Lung (tissue), 12 donors: ENCODE results near the gene ARL14EP. TPM values are rescaled to one million over a fixed set of nuclear protein-coding genes. Genes with fewer than 3 reads are reported as not detected.

Experiments
- ATAC-seq: fragments of 200-7000 bp; cut with Tn5 transposase; one replicate; pipeline ENCODE4 v1.9.1; 2020; ENCODE audit warnings: moderate number of reproducible peaks; ENCODE audit not compliant: insufficient read depth, low FRiP score
- DNase-seq, 3 donors: peaks; one replicate each; pipeline ENCODE4 v3.0.0-alpha.2; 2013 to 2017
- H3K27ac ChIP-seq, 2 donors: one replicate each; pipeline ENCODE4 v1.5.1; 2013; ENCODE audit warnings: mild to moderate bottlenecking in 2 of 2, moderate library complexity in 2 of 2, control low read depth in 1 of 2, inconsistent platforms in 1 of 2, low read depth in 1 of 2, low read length in 1 of 2
- H3K27me3 ChIP-seq, 3 donors: one replicate each; pipeline ENCODE4 v1.5.1; 2013; ENCODE audit warnings: low read length in 2 of 3; ENCODE audit not compliant: control insufficient read depth in 3 of 3, insufficient read depth in 3 of 3
- H3K36me3 ChIP-seq, 4 donors: one replicate each; pipeline ENCODE4 v1.5.1; 2013; ENCODE audit warnings: low read length in 4 of 4, mild to moderate bottlenecking in 1 of 4, moderate library complexity in 1 of 4; ENCODE audit not compliant: control insufficient read depth in 4 of 4, insufficient read depth in 4 of 4
- H3K4me1 ChIP-seq, 5 donors: one replicate each; pipeline ENCODE4 v1.5.1; 2013; ENCODE audit warnings: low read length in 5 of 5, mild to moderate bottlenecking in 2 of 5, moderate library complexity in 1 of 5; ENCODE audit not compliant: control insufficient read depth in 5 of 5, insufficient read depth in 5 of 5
- H3K4me3 ChIP-seq: one replicate; pipeline ENCODE4 v1.5.1; 2013; ENCODE audit warnings: mild to moderate bottlenecking, control low read depth, moderate library complexity
- H3K9ac ChIP-seq, 2 donors: one replicate each; pipeline ENCODE4 v1.5.1; 2013; ENCODE audit warnings: low read length in 2 of 2, control low read depth in 1 of 2; ENCODE audit not compliant: insufficient read depth in 1 of 2
- H3K9me3 ChIP-seq, 4 donors: one replicate each; pipeline ENCODE4 v1.5.1; 2013; ENCODE audit warnings: low read length in 3 of 4, mild to moderate bottlenecking in 1 of 4, moderate library complexity in 1 of 4; ENCODE audit not compliant: control insufficient read depth in 4 of 4, insufficient read depth in 3 of 4
- WGBS, 2 donors: extraction: QIAGEN DNeasy Blood & Tissue Kit; methylation state at CpG; one replicate each; pipeline ENCODE4 v1.1.7; 2013; 5-methylcytosine and 5-hydroxymethylcytosine counted together
- polyA plus RNA-seq, 2 donors: library from polyadenylated mRNA; stranded (reverse); fragments of 200-250 nt; gene quantifications; one replicate each; pipeline ENCODE4 v1.2.1, GENCODE V29; 2013
- total RNA-seq, 2 donors: library from RNA; depleted of rRNA in 1 of 2; stranded (reverse); fragments of >200 nt in 1 of 2; gene quantifications; one replicate each; pipeline ENCODE4 v1.2.1, GENCODE V29; 2014 to 2021
- TF ChIP-seq, protein P1 (sequence below): IDR thresholded peaks from 2 replicates; pipeline ENCODE4 v1.5.1; 2012; ENCODE audit warnings: mild to moderate bottlenecking; ENCODE audit errors: control extremely low read depth, extremely low read depth
- donor health status: control.
- donor health status: control.
- donor health status: Bipolar disorder and iron deficiency.
- donor health status: healthy.
- donor health status: DM: yes; HTN: yes; CAD: no.

The ARL14EP gene
- total and polyA plus RNA-seq, 4 donors = 8.3 to 29.4 (median 13.0) TPM

DNA sequence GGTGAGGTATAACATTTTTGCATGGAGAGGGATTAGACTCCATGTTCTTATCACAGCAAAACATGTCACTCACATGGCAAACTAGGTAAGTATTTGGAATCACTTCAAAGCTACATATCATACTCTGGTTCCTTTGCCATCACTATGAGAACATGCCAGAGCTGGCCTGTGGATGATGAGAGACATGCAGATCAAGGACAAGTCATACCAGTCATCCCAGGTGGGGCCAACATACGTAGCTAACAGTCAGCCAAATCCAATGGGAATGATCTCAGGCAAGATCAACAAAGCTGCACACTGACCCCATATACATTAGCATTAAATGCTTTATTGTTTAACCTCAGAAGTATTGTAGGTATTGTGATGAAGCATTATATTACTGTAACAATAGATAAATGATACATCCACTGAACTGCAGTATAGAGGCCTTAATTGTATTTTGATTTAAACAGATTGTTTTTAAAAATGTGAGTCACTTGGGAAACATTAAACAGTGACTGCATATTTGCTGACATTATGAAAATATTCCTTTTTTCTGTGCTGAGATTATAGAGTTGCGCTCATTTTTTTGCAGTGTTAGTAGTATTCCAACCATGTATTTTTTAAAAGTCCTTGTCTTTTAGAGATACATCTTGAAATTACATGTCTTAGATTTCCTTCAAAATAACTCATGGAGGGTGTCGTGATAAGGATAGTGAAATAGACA, 37.3 kb upstream of the ARL14EP start:
- H3K4me3 ChIP-seq = no peak overlapping the region
- no peak overlapping the region for H3K27ac ChIP-seq
- no peaks in the 10 kb centered on the region for H3K27me3 ChIP-seq
- H3K9ac ChIP-seq = no peak overlapping the region
- H3K36me3 ChIP-seq = no peaks in the 10 kb centered on the region
- H3K4me1 ChIP-seq = peaks cover 0 to 2% (median 0%) of the 10 kb centered on the region in 5 donors
- WGBS, 2 donors = 80 to 89% methylated on average over 3 of the region's 3 CpGs
- peaks cover 0 to 4% (median 0%) of the 10 kb centered on the region in 4 donors for H3K9me3 ChIP-seq
- DNase-seq = no peak
- no peak for ATAC-seq
- TF ChIP-seq, protein P1, sequence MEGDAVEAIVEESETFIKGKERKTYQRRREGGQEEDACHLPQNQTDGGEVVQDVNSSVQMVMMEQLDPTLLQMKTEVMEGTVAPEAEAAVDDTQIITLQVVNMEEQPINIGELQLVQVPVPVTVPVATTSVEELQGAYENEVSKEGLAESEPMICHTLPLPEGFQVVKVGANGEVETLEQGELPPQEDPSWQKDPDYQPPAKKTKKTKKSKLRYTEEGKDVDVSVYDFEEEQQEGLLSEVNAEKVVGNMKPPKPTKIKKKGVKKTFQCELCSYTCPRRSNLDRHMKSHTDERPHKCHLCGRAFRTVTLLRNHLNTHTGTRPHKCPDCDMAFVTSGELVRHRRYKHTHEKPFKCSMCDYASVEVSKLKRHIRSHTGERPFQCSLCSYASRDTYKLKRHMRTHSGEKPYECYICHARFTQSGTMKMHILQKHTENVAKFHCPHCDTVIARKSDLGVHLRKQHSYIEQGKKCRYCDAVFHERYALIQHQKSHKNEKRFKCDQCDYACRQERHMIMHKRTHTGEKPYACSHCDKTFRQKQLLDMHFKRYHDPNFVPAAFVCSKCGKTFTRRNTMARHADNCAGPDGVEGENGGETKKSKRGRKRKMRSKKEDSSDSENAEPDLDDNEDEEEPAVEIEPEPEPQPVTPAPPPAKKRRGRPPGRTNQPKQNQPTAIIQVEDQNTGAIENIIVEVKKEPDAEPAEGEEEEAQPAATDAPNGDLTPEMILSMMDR = no peak

DNA sequence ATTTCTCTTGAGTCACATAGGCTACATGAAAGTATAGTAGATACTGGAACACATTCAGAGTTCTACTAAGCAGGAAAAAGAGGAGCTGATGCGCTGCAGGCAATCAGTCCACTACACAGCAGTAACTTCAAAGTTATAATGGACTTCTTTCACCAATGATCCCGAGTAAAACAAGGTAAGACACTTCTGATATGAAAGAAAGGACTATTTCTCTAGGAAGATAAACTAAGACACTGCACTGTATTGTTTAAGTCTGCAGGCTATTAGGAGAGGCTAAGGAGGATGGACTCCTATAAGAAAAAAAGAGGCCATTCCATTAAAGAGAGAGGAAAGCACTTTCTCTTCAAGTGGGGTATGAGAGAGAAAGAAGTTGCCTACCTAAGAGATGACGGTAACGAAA, 31.6 kb upstream of the ARL14EP start:
- Histone ChIP-seq H3K27ac (no peak overlapping the region), H3K36me3 (no peaks in the 10 kb centered on the region), H3K4me3 (no peak overlapping the region), H3K27me3 (no peaks in the 10 kb centered on the region), H3K4me1 (peaks cover 0 to 2% (median 0%) of the 10 kb centered on the region in 5 donors), H3K9me3 (peaks cover 0 to 6% (median 0%) of the 10 kb centered on the region in 4 donors), H3K9ac (no peak overlapping the region)
- DNase-seq (no peak), ATAC-seq (no peak)
- TF ChIP-seq, protein P1 = no peak
- WGBS, 2 donors = 60 to 66% methylated on average over 4 of the region's 4 CpGs

DNA sequence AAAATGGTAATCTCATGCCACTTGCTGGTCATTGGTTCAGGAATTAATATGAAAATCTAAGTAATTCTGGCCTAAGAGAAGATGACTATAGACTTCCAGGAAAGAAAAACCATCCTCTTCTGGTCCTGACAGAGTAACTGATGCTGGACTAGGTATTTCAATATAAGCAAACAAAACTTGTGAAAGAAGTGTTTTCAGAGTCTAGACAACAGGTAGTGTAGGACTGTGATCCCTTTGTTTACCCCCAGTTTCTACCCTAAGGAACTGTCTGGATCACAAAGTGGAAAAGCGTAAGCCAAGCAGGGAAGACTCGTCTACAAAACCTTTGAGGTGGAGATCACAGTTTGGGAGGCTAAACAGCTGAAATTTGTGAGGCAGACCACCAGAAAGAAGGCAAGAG, 30.4 kb upstream of the ARL14EP start:
- H3K36me3 ChIP-seq = no peaks in the 10 kb centered on the region
- WGBS, 2 donors = 89 to 91% methylated on average over 2 of the region's 2 CpGs
- H3K27ac ChIP-seq = no peak overlapping the region
- H3K4me3 ChIP-seq = no peak overlapping the region
- H3K9me3 ChIP-seq = peaks cover 0 to 6% (median 0%) of the 10 kb centered on the region in 4 donors
- no peaks in the 10 kb centered on the region for H3K27me3 ChIP-seq
- no peaks in the 10 kb centered on the region for H3K4me1 ChIP-seq
- no peak for ATAC-seq
- H3K9ac ChIP-seq = no peak overlapping the region
- DNase-seq = no peak
- TF ChIP-seq, protein P1 = no peak
